ENCODE data around the gene IFT43.

IFT43 gene

GRCh38 chr14:75985618-75986438 lies at the start of gene IFT43:
IFT43 (plus strand) TSS chr14:75985763; CDS start chr14:75985787, 24 bp downstream.
- DNase-seq = peak; percentile 40

- no peak for DNase-seq
These were observed 46.4 kb upstream of the IFT43 start for GRCh38 chr14:75939200-75939599.

GRCh38 chr14:75941030-75941429 lies 44.5 kb upstream of the IFT43 start:
- no peak for DNase-seq

GRCh38 chr14:75944607-75945241 lies 40.8 kb upstream of the IFT43 start:
- no peak for DNase-seq

GRCh38 chr14:75946785-75947184 lies 38.8 kb upstream of the IFT43 start:
- no peak for DNase-seq

GRCh38 chr14:75952489-75952888 lies 33.1 kb upstream of the IFT43 start:
- no peak for DNase-seq

GRCh38 chr14:75959031-75959430 lies 26.5 kb upstream of the IFT43 start:
- DNase-seq = no peak

GRCh38 chr14:75960231-75960630 lies 25.3 kb upstream of the IFT43 start:
- DNase-seq = no peak

GRCh38 chr14:75961662-75962061 lies 23.9 kb upstream of the IFT43 start:
- no peak for DNase-seq

- no peak for DNase-seq
These were observed 17.7 kb upstream of the IFT43 start for GRCh38 chr14:75967866-75968265.

GRCh38 chr14:75968456-75968855 lies 17.1 kb upstream of the IFT43 start:
- no peak for DNase-seq

- DNase-seq = no peak
These were observed 16.4 kb upstream of the IFT43 start for GRCh38 chr14:75969126-75969525.

GRCh38 chr14:75969891-75970290 lies 15.7 kb upstream of the IFT43 start:
- no peak for DNase-seq

GRCh38 chr14:75970989-75971388 lies 14.6 kb upstream of the IFT43 start:
- no peak for DNase-seq

- no peak for DNase-seq
These were observed 14.1 kb upstream of the IFT43 start for GRCh38 chr14:75971509-75971908.

- DNase-seq = no peak
These were observed 12.7 kb upstream of the IFT43 start for GRCh38 chr14:75972801-75973421.

GRCh38 chr14:75976826-75977581 lies 8.6 kb upstream of the IFT43 start:
- no peak for DNase-seq

- DNase-seq = no peak
These were observed 8.0 kb upstream of the IFT43 start for GRCh38 chr14:75977582-75977943.

GRCh38 chr14:75978249-75978731 lies 7.3 kb upstream of the IFT43 start:
- DNase-seq = no peak

- DNase-seq = no peak
These were observed 6.4 kb upstream of the IFT43 start for GRCh38 chr14:75979071-75979571.

- DNase-seq = no peak
These were observed 5.7 kb upstream of the IFT43 start for GRCh38 chr14:75979648-75980565.

- no peak for DNase-seq
These were observed 4.7 kb upstream of the IFT43 start for GRCh38 chr14:75980856-75981255.

All from COR-L47 (cell line).